GM21390 (cell line): ENCODE results near the gene CDADC1.
"Not testable (repeated sequence)": the region's sequence is repeated elsewhere in the genome, so short reads cannot be mapped to it uniquely, and the experiment has no call there.

Experiments used
- ATAC-seq: cut with Tn5 transposase; IDR thresholded peaks from one replicate; pipeline ENCODE4 v1.9.1; 2021; ENCODE audit not compliant: unreplicated experiment

The CDADC1 gene

GRCh38 chr13:49292742-49293486 lies 45.2 kb downstream of the CDADC1 start:
- no peak for ATAC-seq

- not testable (repeated sequence) for ATAC-seq
These were observed 47.0 kb downstream of the CDADC1 start for GRCh38 chr13:49294723-49295122.

- no peak for ATAC-seq
These were observed 47.5 kb downstream of the CDADC1 start for GRCh38 chr13:49295244-49295643.

DNA sequence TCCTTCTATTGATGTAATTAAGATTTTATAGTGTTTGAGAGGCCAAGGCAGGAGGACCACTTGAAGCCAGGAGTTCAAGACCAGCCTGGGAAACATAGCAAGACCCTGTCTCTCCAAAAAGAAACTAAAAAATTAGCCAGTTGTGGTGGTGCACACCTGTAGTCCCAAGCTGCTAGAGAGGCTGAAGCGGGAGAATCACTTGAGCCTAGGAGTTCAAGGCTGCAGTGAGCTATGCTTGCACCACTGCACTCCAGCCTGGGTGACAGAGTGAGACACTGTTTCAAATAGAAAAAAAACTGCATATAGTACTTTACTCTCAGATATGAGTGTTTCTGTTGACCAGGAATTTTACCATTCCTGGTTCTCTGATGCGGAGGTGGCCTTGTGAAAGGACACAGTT lies 48.9 kb downstream of the CDADC1 start:
- no peak for ATAC-seq

GRCh38 chr13:49297338-49297737 lies 49.6 kb downstream of the CDADC1 start:
- ATAC-seq: no peak

GRCh38 chr13:49298416-49298815 lies 50.7 kb downstream of the CDADC1 start:
- no peak for ATAC-seq

DNA sequence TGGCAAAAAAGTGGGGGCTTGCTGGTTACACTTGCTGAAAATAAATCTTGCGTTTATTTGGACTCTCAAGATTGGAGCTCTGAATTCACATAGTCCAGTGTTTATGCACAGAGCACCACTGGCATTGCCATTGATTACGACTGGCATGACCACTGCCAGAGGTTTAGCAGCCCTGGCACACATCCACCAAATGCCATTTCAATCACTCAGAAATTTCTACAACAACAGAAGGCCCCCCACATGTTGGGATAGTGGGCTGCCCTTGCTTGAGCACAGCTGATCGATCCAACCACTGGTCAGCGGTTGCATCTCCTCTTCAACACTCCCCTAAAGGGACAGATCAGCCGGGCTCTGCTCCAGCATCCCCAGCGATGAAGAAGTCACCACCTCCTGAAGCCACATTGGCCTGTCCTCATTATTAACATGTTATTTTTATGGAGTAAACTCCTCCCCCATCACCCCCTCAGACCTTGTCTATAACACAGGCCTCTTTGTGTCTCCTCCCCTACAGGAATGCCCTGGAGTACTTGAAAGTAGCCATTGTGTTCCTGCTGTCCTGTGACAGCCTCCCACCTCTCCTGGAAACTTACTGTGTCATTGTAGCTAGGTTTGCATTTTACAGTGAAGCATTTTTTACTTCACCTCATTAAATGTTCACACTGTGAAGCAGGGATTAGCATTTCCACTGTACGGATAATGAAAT lies 51.3 kb downstream of the CDADC1 start:
- ATAC-seq: no peak

GRCh38 chr13:49300276-49300675 lies 52.6 kb downstream of the CDADC1 start:
- no peak for ATAC-seq

- ATAC-seq: peak; percentile 93
These were observed 53.2 kb downstream of the CDADC1 start for GRCh38 chr13:49300739-49301589.

DNA sequence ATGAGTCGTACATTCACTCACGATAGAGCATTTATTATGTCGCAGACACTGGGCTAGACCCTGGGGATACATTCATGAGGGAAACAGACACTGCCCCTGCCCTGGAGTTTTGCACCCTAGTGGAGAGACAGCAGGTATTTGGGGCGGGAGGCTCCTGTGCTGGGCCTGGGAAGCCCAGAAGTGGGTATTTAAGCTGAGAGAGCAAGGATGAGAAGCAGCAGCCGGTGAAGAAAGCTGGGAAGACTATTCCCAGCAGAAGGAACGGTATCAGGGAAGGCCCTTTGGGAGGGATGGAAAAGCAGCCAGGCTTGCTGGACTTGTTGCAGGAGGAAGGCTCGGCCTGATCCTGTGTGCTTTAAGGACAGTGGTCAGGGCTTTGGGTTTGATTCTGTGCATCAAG lies 54.5 kb downstream of the CDADC1 start:
- no peak for ATAC-seq

DNA sequence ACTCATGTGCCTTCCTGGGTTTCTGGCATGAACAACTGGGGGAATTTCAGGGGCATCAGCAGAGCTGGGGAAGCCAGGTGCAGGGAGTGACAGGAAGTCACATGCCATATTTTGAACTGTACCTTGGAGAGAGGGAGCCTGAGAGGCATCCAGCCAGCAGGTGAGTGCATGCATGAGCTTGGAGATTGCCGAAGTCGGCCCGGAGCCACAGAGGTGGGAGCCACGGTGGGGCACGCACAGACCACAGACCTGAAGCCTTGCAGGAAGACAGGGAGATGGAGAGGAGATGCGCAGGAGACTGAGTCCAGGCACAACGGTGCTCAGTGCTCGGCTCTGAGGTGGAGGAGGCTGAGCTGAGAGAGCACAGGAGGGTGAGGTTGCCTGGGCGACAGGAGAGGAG lies 55.1 kb downstream of the CDADC1 start:
- ATAC-seq: no peak

DNA sequence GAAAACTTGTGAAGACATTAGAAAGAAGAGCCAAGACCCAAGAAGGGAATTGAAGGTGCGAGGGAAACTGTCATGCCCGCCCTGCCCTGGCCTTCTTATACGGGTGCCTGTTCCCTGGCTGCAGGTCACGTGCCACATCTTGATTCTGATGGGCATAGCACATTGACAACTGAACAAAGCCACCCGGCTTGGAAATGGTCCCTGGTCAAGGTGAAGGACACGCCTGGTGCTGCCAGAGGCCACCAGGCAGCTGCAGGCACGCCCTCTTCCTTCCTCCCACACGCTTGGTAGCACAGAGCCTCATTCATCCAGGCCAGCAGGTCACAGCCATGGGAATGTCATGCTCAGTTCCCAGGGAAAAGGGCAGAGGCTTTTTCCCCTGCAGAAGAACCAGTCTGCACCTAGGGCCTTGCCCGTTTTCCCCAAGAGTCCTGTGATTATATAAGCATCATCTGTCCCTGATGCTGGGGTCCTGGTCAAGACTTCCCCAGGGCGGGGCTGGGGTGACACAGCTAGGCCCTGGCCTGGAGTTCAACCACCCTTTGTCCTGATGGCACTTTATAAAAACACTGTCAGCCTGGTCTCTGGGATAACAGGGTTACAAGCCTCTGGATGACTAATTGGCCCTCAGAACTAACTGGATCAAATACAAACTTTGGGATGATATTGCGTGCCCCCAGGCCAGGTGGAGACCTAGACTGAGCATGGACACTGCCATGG lies 56.0 kb downstream of the CDADC1 start:
- ATAC-seq: no peak

DNA sequence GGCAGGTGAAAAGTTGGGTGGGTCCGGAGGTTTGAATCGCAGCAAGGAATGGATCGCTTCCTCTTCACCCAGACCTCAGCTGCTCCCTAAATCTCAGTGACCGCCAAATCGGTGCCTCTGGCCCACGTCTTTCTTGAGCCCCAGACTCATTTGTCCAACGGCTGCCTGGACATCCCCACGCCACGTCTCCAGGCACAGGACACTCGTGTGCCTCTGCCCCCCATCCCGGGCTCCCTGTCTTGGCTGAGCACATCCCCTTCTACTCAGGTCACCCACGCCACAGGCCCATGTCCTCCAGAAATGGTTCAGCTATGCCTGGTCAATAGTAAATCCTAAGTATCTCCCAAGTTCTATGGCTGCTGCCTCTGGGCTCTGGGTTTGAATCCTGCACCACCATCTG lies 56.6 kb downstream of the CDADC1 start:
- ATAC-seq: no peak

DNA sequence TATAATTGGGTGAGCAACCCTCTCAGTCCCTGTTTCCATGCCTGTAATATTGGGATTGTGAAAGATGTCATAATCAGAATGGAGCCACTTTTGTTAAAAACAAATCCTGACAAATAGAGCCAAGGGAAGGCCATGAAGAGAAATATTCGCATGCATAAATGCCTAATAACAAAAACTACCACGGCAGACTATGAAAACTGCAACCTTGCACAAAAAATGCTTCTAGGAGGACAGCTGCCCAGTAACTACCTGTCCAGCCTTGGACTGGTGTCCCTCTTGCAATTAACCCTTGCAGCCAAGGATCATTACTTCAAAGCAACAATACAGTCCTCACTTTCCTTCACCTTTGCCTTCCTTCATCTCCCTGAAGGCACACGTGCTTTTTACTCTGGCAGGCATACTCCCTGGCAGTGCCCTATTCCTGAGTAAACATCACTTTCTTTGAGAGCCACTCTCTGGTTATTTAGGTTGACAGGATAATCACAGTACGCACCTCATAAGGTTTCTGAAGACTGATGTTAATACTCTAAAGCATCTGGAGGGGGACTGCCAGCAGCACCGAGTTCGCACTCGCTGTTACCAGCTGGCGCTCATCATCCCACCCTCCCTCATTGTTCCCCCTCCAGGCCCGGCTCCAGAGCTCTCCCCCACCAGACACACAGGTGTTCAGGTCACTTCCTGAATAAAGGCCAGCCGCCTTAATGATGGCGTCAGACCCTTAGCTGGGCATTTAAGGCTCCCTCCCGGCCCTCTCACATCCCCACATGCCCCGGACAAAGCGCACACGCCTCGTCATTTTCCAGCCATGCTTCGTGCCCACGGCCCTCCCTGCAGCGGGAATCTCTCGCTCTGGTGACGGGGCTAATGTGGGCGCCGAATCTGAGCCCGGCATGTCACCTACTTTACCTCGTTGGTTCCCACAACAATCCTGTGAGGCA lies 57.3 kb downstream of the CDADC1 start:
- ATAC-seq: no peak

DNA sequence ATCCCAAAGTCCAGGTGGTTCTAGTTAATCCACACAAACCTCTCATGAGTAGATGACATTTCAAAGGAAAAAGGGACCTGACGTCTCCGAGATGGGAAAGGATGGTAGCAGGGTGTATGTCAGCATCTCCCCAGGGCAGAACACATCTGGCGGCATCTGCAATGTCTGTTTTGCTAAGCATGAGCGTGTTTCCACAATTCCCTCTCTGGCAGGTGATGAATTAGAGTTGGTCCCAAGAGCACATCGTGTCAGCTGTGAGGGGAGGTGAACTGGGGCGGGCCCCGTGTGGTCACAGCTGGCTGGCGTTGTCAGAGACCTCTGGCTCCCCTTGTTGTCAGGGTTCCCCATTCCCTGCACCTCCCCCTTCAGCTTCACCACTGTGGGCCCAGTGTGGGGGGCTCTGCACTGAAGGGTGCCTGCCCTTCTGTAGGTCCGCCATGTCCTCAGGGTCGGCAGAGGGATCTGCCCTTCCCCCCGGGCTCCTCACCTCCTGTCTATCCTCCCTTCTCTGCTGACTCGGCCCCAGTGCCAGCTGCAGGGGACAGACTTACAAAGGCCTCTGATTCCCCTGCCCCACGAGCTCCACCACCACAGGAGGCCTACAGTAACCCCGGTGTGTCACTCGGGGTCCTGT lies 58.2 kb downstream of the CDADC1 start:
- ATAC-seq: no peak

DNA sequence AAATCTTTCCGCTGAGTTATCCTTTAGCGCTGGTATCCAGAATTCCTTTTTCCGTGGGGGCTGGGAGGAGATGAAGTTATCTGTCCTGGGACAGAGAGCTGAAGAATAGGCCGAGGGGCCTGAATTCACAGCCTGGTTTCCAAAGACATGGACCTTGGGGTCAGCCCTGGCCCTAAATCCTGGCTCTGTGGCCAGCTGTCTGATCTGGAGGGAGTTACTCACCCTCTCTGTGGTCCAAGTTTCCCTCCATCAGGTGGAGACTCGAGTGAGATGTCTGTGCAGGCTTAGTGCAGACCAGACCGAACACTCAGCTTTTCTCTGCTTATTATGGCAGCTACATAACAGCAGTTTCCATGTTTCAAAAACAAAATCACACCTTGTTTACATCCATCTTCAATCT lies 59.6 kb downstream of the CDADC1 start:
- ATAC-seq: no peak

GRCh38 chr13:49308097-49308875 lies 60.6 kb downstream of the CDADC1 start:
- ATAC-seq: no peak

DNA sequence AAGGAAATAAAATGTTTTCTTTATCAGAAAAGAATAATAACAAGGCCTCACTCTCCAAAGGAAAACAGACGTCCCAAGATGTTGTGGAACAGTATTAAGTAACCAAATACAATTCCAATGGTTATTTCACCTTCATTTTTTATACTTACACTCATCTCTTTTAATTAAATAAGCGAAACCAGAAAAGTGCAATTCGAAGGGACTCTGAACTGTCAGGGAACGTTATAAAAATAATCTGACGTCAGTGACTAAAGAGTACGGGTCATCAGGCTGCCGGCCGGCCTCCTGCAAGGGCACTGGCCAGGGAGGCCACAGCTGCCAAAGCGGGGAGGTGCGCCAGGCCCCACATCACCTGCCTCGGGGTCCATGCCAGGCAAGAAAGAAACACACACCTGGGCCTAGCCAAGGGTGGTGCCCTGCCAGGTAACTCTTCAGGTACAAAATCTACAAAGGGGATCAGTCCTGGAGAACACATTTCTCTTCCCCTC lies 61.2 kb downstream of the CDADC1 start:
- no peak for ATAC-seq

DNA sequence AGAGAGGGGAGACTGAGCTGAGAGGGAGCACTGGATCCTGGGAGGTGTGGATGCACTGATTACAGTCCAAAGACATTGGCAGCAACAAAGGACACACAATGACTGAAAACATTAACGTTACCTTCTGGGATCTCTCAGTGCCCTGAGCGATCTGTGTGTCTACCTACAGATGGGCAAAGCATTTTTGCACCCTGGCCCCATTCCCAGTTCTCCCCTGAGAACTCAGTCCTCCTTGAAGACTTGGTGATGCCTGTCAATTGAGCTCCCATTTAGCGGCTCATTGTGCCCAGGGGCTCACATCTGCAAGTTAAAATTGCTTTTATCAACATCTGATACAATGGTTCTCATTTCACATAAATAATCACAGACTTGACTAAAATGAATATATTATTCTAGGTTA lies 62.5 kb downstream of the CDADC1 start:
- no peak for ATAC-seq
